ENCODE results near the gene PPFIA3. TPM values are rescaled to one million over a fixed set of nuclear protein-coding genes. Genes with fewer than 3 reads are reported as not detected.

The PPFIA3 gene
- total and polyA plus RNA-seq, 4 experiments from 2014 or later: 0.27 to 4.5 (median 2.3) TPM

DNA sequence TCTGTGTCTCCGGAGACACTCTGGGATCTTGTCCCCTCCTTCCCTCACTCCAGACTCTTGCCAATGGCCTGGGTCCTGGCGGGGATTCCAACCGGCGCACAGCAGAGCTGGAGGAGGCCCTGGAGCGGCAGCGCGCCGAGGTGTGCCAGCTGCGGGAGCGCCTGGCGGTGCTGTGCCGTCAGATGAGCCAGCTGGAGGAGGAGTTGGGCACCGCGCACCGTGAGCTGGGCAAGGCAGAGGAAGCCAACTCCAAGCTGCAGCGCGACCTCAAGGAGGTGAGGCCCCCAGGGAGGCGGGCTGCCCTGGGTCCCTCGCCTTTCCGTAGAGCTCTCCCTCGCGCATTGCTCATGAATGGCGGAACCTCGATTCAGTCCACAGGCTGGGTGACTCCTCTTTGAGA, 11.0 kb downstream of the PPFIA3 start:
- Mint-ChIP-seq H3K27ac (peak overlapping the region in 1 of 7 donors; percentile 18), H3K4me1 (peaks cover 8 to 37% (median 20%) of the 10 kb centered on the region in 4 donors), H3K36me3 (no peaks in the 10 kb centered on the region), H3K9me3 (peaks cover 0 to 2% (median 0%) of the 10 kb centered on the region in 8 donors), H3K27me3 (peaks cover 1 to 3% of the 10 kb centered on the region in 2 donors), H3K4me3 (no peak overlapping the region)
- no peaks in the 10 kb centered on the region for H3K9me3 ChIP-seq (ENCODE audit: control insufficient read depth in 1 of 2, low read length in 2 of 2)
- no peak overlapping the region for H3K4me3 ChIP-seq (ENCODE audit: low read length in 2 of 2)
- no peaks in the 10 kb centered on the region for H3K36me3 ChIP-seq (ENCODE audit: insufficient read depth, low read length)
- peaks cover 23% of the 10 kb centered on the region for H3K4me1 ChIP-seq (ENCODE audit: insufficient read depth, low read length)
- POLR2A ChIA-PET (ENCODE audit: partially characterized antibody): interaction anchor here (1.2 to 4.1 kb wide), 2 partner anchors 10 to 15 kb away, joined by 3 to 38 read pairs; partner anchors contain the start of gene LIN7B
- H3K27me3 ChIP-seq (ENCODE audit: insufficient read depth, low read length): no peaks in the 10 kb centered on the region
- DNase-seq: peak in 1 of 5 donors; percentile 16
- intact Hi-C loops (cut with micrococcal nuclease): no loop called here
- no peak overlapping the region for H3K27ac ChIP-seq (ENCODE audit: low read depth, low read length)
- CTCF ChIA-PET (ENCODE audit: partially characterized antibody): interaction anchor here (1.6 to 2.2 kb wide), 2 partner anchors 13 to 33 kb away, joined by 5 to 7 read pairs; no protein-coding TSS in a partner anchor

DNA sequence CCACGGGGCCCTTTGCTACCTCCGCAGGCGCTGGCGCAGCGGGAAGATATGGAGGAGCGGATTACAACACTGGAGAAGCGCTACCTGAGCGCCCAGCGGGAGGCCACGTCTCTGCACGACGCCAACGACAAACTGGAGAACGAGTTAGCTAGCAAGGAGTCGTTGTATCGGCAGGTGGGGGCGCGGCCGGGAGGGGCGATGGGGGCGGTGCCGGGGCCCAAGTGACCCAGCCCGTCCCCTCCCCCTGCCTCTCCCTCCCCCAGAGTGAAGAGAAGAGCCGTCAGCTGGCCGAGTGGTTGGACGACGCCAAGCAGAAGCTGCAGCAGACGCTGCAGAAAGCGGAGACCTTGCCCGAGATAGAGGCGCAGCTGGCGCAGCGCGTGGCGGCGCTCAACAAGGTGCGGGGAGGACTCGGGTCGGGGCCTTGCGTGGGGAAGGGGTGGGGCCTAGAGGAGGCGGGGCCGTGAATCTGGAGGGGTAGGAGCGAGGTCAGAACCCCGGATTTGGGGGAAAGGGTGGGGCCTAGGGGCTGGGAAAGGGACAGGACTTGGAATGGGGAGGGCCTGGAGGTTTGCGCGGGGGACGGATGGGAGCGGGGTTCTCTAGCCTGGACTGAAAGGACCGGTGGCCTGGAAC, 13.7 kb downstream of the PPFIA3 start:
- Histone ChIP-seq H3K4me1 (ENCODE audit: insufficient read depth, low read length) (peaks cover 18% of the 10 kb centered on the region), H3K4me3 (ENCODE audit: low read length in 2 of 2) (peak overlapping the region in 1 of 2 donors; percentile 15), H3K27me3 (ENCODE audit: insufficient read depth, low read length) (no peaks in the 10 kb centered on the region), H3K36me3 (ENCODE audit: insufficient read depth, low read length) (no peaks in the 10 kb centered on the region), H3K27ac (ENCODE audit: low read depth, low read length) (no peak overlapping the region), H3K9me3 (ENCODE audit: control insufficient read depth in 1 of 2, low read length in 2 of 2) (no peaks in the 10 kb centered on the region)
- no peaks in the 10 kb centered on the region for H3K36me3 Mint-ChIP-seq
- POLR2A ChIA-PET (ENCODE audit: partially characterized antibody): interaction anchor here (1.0 to 1.5 kb wide), 2 partner anchors 13 to 17 kb away, joined by 3 to 5 read pairs; no protein-coding TSS in a partner anchor
- H3K27me3 Mint-ChIP-seq: peaks cover 4 to 10% of the 10 kb centered on the region in 2 donors
- peak in 2 of 5 donors; percentile 49 to 57 for DNase-seq
- H3K4me3 Mint-ChIP-seq: peak overlapping the region; percentile 13 to 81 (median 55)
- CTCF ChIA-PET (ENCODE audit: partially characterized antibody): interaction anchor here (1.1 to 2.2 kb wide), 2 partner anchors 20 to 35 kb away, joined by 3 to 9 read pairs; no protein-coding TSS in a partner anchor
- H3K9me3 Mint-ChIP-seq: peaks cover 0 to 1% (median 0%) of the 10 kb centered on the region in 8 donors
- peaks cover 7 to 36% (median 19%) of the 10 kb centered on the region in 4 donors for H3K4me1 Mint-ChIP-seq
- intact Hi-C loops (cut with micrococcal nuclease): no loop called here
- peak overlapping the region in 2 of 7 donors; percentile 68 to 82 for H3K27ac Mint-ChIP-seq

DNA sequence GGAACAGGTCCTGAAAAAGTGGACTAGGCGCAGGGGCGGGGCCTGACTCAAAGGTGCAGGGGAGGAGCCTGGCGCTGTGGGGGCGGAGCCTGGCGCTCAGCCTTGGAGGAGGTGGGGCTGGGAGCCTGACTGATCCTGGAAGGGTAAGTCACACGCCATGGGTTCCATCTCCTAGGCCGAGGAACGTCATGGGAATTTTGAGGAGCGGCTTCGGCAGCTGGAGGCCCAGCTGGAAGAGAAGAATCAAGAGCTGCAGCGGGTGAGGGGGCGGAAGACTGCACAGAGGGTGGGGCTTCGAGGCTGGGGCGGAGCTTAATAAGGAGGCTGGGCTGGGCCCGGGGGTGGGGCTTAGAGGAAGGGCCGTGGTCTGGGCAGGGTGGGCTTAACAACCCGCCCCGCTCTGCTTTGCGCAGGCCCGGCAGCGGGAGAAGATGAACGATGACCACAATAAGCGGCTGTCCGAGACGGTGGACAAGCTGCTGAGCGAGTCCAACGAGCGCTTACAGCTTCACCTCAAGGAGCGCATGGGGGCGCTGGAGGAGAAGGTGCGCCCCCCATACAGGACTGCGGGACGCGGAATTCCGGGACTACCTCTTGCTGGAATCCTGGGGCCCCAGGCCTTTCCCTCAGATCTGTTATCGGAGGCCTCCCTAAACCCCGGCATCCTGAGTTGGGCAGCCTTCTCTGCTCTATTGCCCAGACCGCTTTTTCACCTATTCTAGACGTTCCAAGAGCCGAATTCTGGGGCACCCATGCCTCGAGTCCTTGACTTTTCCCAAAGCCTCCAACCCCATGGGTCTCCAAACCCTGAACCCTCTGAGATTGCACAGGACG, 14.5 kb downstream of the PPFIA3 start:
- H3K4me1 Mint-ChIP-seq: peaks cover 2 to 29% (median 12%) of the 10 kb centered on the region in 4 donors
- CTCF ChIA-PET (ENCODE audit: partially characterized antibody): interaction anchor here (1.1 to 2.2 kb wide), 2 partner anchors 21 to 36 kb away, joined by 3 to 9 read pairs; no protein-coding TSS in a partner anchor

DNA sequence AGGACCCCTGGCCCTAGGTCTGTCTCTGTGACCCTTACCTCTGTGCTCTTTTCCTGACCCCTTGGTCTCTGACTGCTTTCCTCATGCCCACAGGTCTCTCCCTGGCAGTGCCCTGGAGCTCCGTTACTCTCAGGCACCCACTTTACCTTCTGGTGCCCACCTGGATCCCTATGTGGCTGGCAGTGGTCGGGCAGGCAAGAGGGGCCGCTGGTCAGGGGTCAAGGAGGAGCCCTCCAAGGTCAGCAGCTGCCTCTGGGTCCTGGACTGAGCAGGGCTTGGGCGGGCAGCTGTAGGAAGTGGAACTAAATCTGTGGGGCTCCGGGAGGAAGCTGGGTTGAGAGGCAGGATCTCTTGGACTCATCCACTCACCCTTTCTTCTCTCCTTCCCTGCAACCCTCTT, 16.3 kb downstream of the PPFIA3 start:
- Mint-ChIP-seq H3K4me3 (peak overlapping the region in 1 of 8 donors; percentile 39), H3K4me1 (peaks cover 0 to 18% (median 10%) of the 10 kb centered on the region in 4 donors), H3K36me3 (no peaks in the 10 kb centered on the region), H3K27me3 (peaks cover 4 to 10% of the 10 kb centered on the region in 2 donors), H3K27ac (no peak overlapping the region), H3K9me3 (no peaks in the 10 kb centered on the region)
- no peaks in the 10 kb centered on the region for H3K9me3 ChIP-seq (ENCODE audit: control insufficient read depth in 1 of 2, low read length in 2 of 2)
- CTCF ChIA-PET (ENCODE audit: partially characterized antibody): interaction anchor here (0.8 kb wide), 1 partner anchor 9 kb away, joined by 3 read pairs; no protein-coding TSS in a partner anchor
- H3K27me3 ChIP-seq (ENCODE audit: insufficient read depth, low read length): no peaks in the 10 kb centered on the region
- peaks cover 9% of the 10 kb centered on the region for H3K4me1 ChIP-seq (ENCODE audit: insufficient read depth, low read length)
- no peak overlapping the region for H3K4me3 ChIP-seq (ENCODE audit: low read length in 2 of 2)
- POLR2A ChIA-PET (ENCODE audit: partially characterized antibody): no interaction called here
- no peaks in the 10 kb centered on the region for H3K36me3 ChIP-seq (ENCODE audit: insufficient read depth, low read length)
- peak in 1 of 5 donors; percentile 14 for DNase-seq
- H3K27ac ChIP-seq (ENCODE audit: low read depth, low read length): no peak overlapping the region
- intact Hi-C loops (cut with micrococcal nuclease): no loop called here

More for the DNA sequence above, 14.5 kb downstream of the PPFIA3 start:
- peak in 3 of 5 donors; percentile 34 to 56 (median 47) for DNase-seq
- Mint-ChIP-seq H3K9me3 (no peaks in the 10 kb centered on the region), H3K36me3 (no peaks in the 10 kb centered on the region), H3K27ac (peak overlapping the region in 2 of 7 donors; percentile 68 to 82), H3K4me3 (peak overlapping the region; percentile 13 to 81 (median 55)), H3K27me3 (peaks cover 4 to 10% of the 10 kb centered on the region in 2 donors)
- POLR2A ChIA-PET (ENCODE audit: partially characterized antibody): interaction anchor here (1.0 to 1.5 kb wide), 2 partner anchors 14 to 17 kb away, joined by 3 to 5 read pairs; no protein-coding TSS in a partner anchor
- Histone ChIP-seq H3K27ac (ENCODE audit: low read depth, low read length) (no peak overlapping the region), H3K36me3 (ENCODE audit: insufficient read depth, low read length) (no peaks in the 10 kb centered on the region), H3K9me3 (ENCODE audit: control insufficient read depth in 1 of 2, low read length in 2 of 2) (no peaks in the 10 kb centered on the region), H3K27me3 (ENCODE audit: insufficient read depth, low read length) (no peaks in the 10 kb centered on the region), H3K4me3 (ENCODE audit: low read length in 2 of 2) (peak overlapping the region in 1 of 2 donors; percentile 15), H3K4me1 (ENCODE audit: insufficient read depth, low read length) (peaks cover 11% of the 10 kb centered on the region)
- intact Hi-C loops (cut with micrococcal nuclease): no loop called here

DNA sequence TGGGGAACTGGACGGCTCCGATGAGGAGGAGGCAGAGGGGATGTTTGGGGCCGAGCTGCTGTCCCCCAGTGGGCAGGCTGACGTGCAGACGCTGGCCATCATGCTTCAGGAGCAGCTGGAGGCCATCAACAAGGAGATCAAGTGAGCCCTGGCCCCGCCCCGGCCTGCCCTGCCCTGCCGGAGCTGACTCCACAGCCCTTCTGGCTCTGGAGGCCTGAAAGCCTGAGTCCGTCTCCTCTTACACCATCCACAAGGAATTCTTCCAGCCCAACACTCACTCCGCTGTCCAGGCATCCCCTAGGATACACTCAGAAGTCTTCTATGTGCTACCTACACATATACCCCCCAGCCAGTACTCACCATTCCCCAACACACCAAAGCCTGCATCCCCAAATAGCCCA, 17.4 kb downstream of the PPFIA3 start:
- intact Hi-C loops (cut with micrococcal nuclease): no loop called here
- Histone ChIP-seq H3K27me3 (ENCODE audit: insufficient read depth, low read length) (no peaks in the 10 kb centered on the region), H3K9me3 (ENCODE audit: control insufficient read depth in 1 of 2, low read length in 2 of 2) (no peaks in the 10 kb centered on the region), H3K4me1 (ENCODE audit: insufficient read depth, low read length) (peaks cover 9% of the 10 kb centered on the region), H3K36me3 (ENCODE audit: insufficient read depth, low read length) (no peaks in the 10 kb centered on the region), H3K27ac (ENCODE audit: low read depth, low read length) (no peak overlapping the region), H3K4me3 (ENCODE audit: low read length in 2 of 2) (no peak overlapping the region)
- POLR2A ChIA-PET (ENCODE audit: partially characterized antibody): no interaction called here
- DNase-seq: peak in 1 of 5 donors; percentile 23
- peaks cover 4 to 10% of the 10 kb centered on the region in 2 donors for H3K27me3 Mint-ChIP-seq
- peaks cover 4 to 22% (median 15%) of the 10 kb centered on the region in 4 donors for H3K4me1 Mint-ChIP-seq
- H3K9me3 Mint-ChIP-seq: no peaks in the 10 kb centered on the region
- no peak overlapping the region for H3K27ac Mint-ChIP-seq
- H3K36me3 Mint-ChIP-seq: no peaks in the 10 kb centered on the region
- CTCF ChIA-PET (ENCODE audit: partially characterized antibody): no interaction called here
- no peak overlapping the region for H3K4me3 Mint-ChIP-seq

DNA sequence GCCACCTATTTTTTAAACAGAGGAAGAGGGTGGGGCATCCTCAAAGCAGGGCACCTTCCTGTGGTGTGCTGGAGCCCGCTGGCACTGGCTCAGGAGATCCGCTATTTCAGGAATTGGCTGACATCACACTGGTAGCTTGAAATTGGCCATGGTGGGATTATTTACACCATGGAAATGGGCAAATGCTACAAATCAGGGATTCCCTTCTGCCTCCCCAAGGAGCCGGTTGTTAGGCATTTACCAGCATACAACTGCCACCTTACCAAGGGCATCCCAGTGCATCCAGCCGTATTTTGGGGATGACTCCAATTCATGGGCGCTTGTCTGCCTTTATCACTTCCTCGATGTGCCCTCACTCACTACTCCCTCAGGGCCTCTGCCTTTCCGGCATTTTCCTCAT, 21.6 kb downstream of the PPFIA3 start:
- Histone ChIP-seq H3K4me1 (ENCODE audit: insufficient read depth, low read length) (peaks cover 12% of the 10 kb centered on the region), H3K9me3 (ENCODE audit: control insufficient read depth in 1 of 2, low read length in 2 of 2) (no peaks in the 10 kb centered on the region), H3K36me3 (ENCODE audit: insufficient read depth, low read length) (no peaks in the 10 kb centered on the region), H3K27ac (ENCODE audit: low read depth, low read length) (no peak overlapping the region), H3K4me3 (ENCODE audit: low read length in 2 of 2) (no peak overlapping the region), H3K27me3 (ENCODE audit: insufficient read depth, low read length) (peaks cover 7% of the 10 kb centered on the region)
- H3K36me3 Mint-ChIP-seq: no peaks in the 10 kb centered on the region
- H3K4me3 Mint-ChIP-seq: no peak overlapping the region
- peaks cover 11 to 16% of the 10 kb centered on the region in 2 donors for H3K27me3 Mint-ChIP-seq
- peaks cover 12 to 24% (median 20%) of the 10 kb centered on the region in 4 donors for H3K4me1 Mint-ChIP-seq
- ChIA-PET CTCF (ENCODE audit: partially characterized antibody) (interaction anchor here (1.5 kb wide), 1 partner anchor 43 kb away, joined by 3 read pairs; no protein-coding TSS in a partner anchor), POLR2A (ENCODE audit: partially characterized antibody) (no interaction called here)
- intact Hi-C loops (cut with micrococcal nuclease): no loop called here
- peak overlapping the region in 1 of 7 donors; percentile 33 for H3K27ac Mint-ChIP-seq
- H3K9me3 Mint-ChIP-seq: peaks cover 0 to 3% (median 0%) of the 10 kb centered on the region in 8 donors
- DNase-seq: peak in 1 of 5 donors; percentile 12

Data from CD4-positive, alpha-beta memory T cell (primary cell).